ENCODE results near the gene RMI1.

DNA sequence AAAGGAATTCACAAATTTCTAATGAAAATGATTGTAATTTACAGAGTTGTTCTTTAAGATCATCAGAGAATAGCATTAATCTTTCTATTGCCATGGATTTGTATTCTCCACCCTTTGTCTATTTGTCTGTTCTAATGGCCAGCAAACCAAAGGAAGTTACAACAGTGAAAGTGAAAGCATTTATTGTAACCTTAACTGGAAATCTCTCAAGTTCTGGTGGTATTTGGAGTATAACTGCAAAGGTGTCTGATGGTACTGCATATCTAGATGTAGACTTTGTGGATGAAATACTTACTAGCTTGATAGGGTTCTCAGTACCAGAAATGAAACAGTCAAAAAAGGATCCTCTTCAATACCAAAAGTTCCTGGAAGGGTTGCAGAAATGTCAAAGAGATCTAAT is 21.7 kb downstream of the RMI1 start:
- TF ChIP-seq CTCF (IDR thresholded peaks at IDR 0.05), result no peak
- no peak for TF ChIP-seq POLR2A (IDR thresholded peaks at IDR 0.05)

Measured in right lobe of liver (tissue), 4 donors.